GM23338 (cell line): ENCODE results near the gene CD99L2. TPM values are rescaled to one million over a fixed set of nuclear protein-coding genes. Genes with fewer than 3 reads are reported as not detected.
A peak's percentile ranks its signal among the peaks of the same experiment; 100 is the strongest.

Experiments
- ATAC-seq: fragments of 200-7000 bp; cut with Tn5 transposase; 3 replicates; pipeline ENCODE4 v1.9.1; 2020
- DNase-seq: peaks from one replicate; pipeline ENCODE4 v3.0.0-alpha.2; 2015; ENCODE audit warnings: low spot score
- H2AFZ ChIP-seq: fragments of 200-600 bp; sonication (generic); 2 replicates; pipeline ENCODE4 v1.8.0; 2016; ENCODE audit warnings: antibody characterized with exemption, mild to moderate bottlenecking, moderate library complexity
- H3F3A ChIP-seq: fragments of 200-600 bp; sonication (generic); replicated peaks from 2 replicates; pipeline ENCODE4 v1.8.0; 2017; ENCODE audit warnings: antibody characterized with exemption, mixed run types, low read depth
- H3K27ac ChIP-seq: fragments of 200-600 bp; sonication (generic); 2 replicates; pipeline ENCODE4 v1.6.1; 2016; ENCODE audit warnings: low read depth
- H3K27me3 ChIP-seq: fragments of 200-600 bp; sonication (generic); 2 replicates; pipeline ENCODE4 v1.8.0; 2016; ENCODE audit warnings: mild to moderate bottlenecking, mixed run types, moderate library complexity; ENCODE audit not compliant: insufficient read depth
- H3K36me3 ChIP-seq: fragments of 200-600 bp; sonication (generic); 2 replicates; pipeline ENCODE4 v1.8.0; 2016; ENCODE audit warnings: mild to moderate bottlenecking; ENCODE audit not compliant: insufficient read depth
- H3K4me1 ChIP-seq: fragments of 200-600 bp; sonication (generic); 2 replicates; pipeline ENCODE4 v1.8.0; 2016; ENCODE audit warnings: mild to moderate bottlenecking, moderate library complexity; ENCODE audit not compliant: insufficient read depth
- H3K4me2 ChIP-seq: fragments of 200-600 bp; sonication (generic); 2 replicates; pipeline ENCODE4 v1.7.1; 2017; ENCODE audit warnings: mixed run types
- H3K4me3 ChIP-seq: fragments of 200-600 bp; sonication (generic); 2 replicates; pipeline ENCODE4 v1.6.1; 2016; ENCODE audit warnings: mixed run types
- H3K79me2 ChIP-seq: fragments of 200-600 bp; sonication (generic); replicated peaks from 2 replicates; pipeline ENCODE4 v1.8.0; 2017; ENCODE audit warnings: mild to moderate bottlenecking; ENCODE audit not compliant: insufficient read depth
- H3K9me2 ChIP-seq: fragments of 200-600 bp; sonication (generic); 2 replicates; pipeline ENCODE4 v1.8.0; 2017; ENCODE audit not compliant: insufficient read depth
- H4K20me1 ChIP-seq: fragments of 200-600 bp; sonication (generic); replicated peaks from 2 replicates; pipeline ENCODE4 v1.8.0; 2017; ENCODE audit warnings: mild to moderate bottlenecking; ENCODE audit not compliant: insufficient read depth
- H3K27ac Mint-ChIP-seq: 2 replicates; pipeline ENCODE4 v1.8.0; 2020; ENCODE audit warnings: inconsistent platforms, mild to moderate bottlenecking, moderate library complexity, mixed read lengths
- H3K27me3 Mint-ChIP-seq: 3 replicates; pipeline ENCODE4 v1.8.0; 2022; ENCODE audit warnings: low read depth, mild to moderate bottlenecking, moderate library complexity, mixed read lengths, inconsistent platforms; ENCODE audit not compliant: insufficient read depth, poor library complexity
- H3K36me3 Mint-ChIP-seq: 3 replicates; pipeline ENCODE4 v1.8.0; 2021; ENCODE audit warnings: low read depth, mild to moderate bottlenecking, inconsistent platforms, moderate library complexity, mixed read lengths
- H3K4me1 Mint-ChIP-seq: 3 replicates; pipeline ENCODE4 v1.8.0; 2020; ENCODE audit warnings: mild to moderate bottlenecking, inconsistent platforms, mixed read lengths
- H3K4me3 Mint-ChIP-seq: 3 replicates; pipeline ENCODE4 v1.8.0; 2021; ENCODE audit warnings: moderate library complexity, mild to moderate bottlenecking, inconsistent platforms, mixed read lengths
- H3K9me3 Mint-ChIP-seq: 3 replicates; pipeline ENCODE4 v1.8.0; 2020; ENCODE audit warnings: moderate library complexity, mild to moderate bottlenecking, inconsistent platforms, mixed read lengths
- CREB1 ChIP-seq: fragments of 250-450 bp; sonication (Bioruptor Pico); IDR thresholded peaks from 2 replicates; pipeline ENCODE4 v1.5.0; 2020; ENCODE audit warnings: low read depth, mild to moderate bottlenecking, moderate library complexity
- CTCF ChIP-seq, 2 experiments: fragments of 200-600 bp in 1 of 2; sonication (generic) in 1 of 2; conservative IDR thresholded peaks; 2 replicates each; pipeline versions ENCODE4 v1.5.1 to v1.6.1; 2016 to 2017; ENCODE audit warnings: antibody characterized with exemption in 2 of 2, low read depth in 2 of 2, mild to moderate bottlenecking in 2 of 2, moderate library complexity in 1 of 2
- EZH2 ChIP-seq: fragments of 200-600 bp; sonication (generic); IDR thresholded peaks from one replicate; pipeline ENCODE4 v1.8.0; 2017; ENCODE audit warnings: antibody characterized with exemption, mild to moderate bottlenecking, low read depth; ENCODE audit not compliant: unreplicated experiment
- EZH2phosphoT487 ChIP-seq: fragments of 200-600 bp; sonication (generic); IDR thresholded peaks from one replicate; pipeline ENCODE4 v1.8.1; 2018; ENCODE audit warnings: antibody characterized with exemption; ENCODE audit not compliant: unreplicated experiment
- JUNB ChIP-seq: IDR thresholded peaks from one replicate; pipeline ENCODE4 v1.6.1; 2016; ENCODE audit warnings: antibody characterized with exemption; ENCODE audit not compliant: unreplicated experiment
- NANOG ChIP-seq: IDR thresholded peaks from 2 replicates; pipeline ENCODE4 v1.6.1; 2016; ENCODE audit warnings: antibody characterized with exemption, borderline replicate concordance
- POLR2AphosphoS5 ChIP-seq: IDR thresholded peaks from 2 replicates; pipeline ENCODE4 v1.6.1; 2016; ENCODE audit warnings: antibody characterized with exemption, low read depth
- STAT1 ChIP-seq: IDR thresholded peaks from one replicate; pipeline ENCODE4 v1.6.1; 2016; ENCODE audit warnings: antibody characterized with exemption; ENCODE audit not compliant: unreplicated experiment
- ZNF114 ChIP-seq: fragments of 250-450 bp; sonication (Bioruptor Pico); IDR thresholded peaks from 2 replicates; pipeline ENCODE4 v1.5.0; 2020; ENCODE audit warnings: mild to moderate bottlenecking, moderate library complexity
- polyA plus RNA-seq: library from polyadenylated mRNA; unstranded; fragments of >200 nt; fragmentation: Nextera tagmentation; extraction: Ambion mirVana; gene quantifications from 2 replicates; pipeline ENCODE4 v1.2.1, GENCODE V29; 2016
- total RNA-seq: library from RNA; depleted of rRNA; stranded (reverse); fragments of >200 nt; shearing (Covaris generic); gene quantifications from 2 replicates; pipeline ENCODE4 v1.2.3, GENCODE V29; 2014
- TF ChIP-seq, protein P1 (sequence below): IDR thresholded peaks from one replicate; pipeline ENCODE4 v1.6.1; 2018; ENCODE audit warnings: antibody characterized with exemption; ENCODE audit not compliant: unreplicated experiment
- TF ChIP-seq, protein P2 (sequence below): IDR thresholded peaks from 2 replicates; pipeline ENCODE4 v1.6.1; 2016; ENCODE audit warnings: antibody characterized with exemption

The CD99L2 gene
- total and polyA plus RNA-seq, 2 experiments from 2014 or later = 2.6 to 6.4 TPM

DNA sequence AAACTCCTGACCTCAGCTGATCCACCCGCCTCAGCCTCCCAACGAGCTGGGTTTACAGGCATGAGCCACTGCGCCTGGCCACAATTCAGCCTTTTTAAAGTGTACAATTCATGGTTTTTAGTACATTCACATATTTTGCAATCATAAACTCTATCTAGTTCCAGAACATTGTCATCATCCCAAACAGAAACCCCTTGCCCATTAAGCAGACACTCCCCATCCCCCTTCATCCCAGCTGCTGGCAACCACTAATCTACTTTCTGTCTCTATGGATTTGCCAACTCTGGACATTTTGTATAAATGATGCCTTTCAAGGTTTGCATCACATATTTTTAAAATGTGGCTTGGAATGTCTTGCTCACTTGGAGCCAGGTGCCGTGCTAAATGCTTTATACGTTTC lies 4.5 kb downstream of the CD99L2 start:
- peaks cover 24% of the 10 kb centered on the region for H3K79me2 ChIP-seq
- peaks cover 10% of the 10 kb centered on the region for H3K4me1 Mint-ChIP-seq
- no peak overlapping the region for H3K27ac ChIP-seq
- H3K4me2 ChIP-seq = no peak overlapping the region
- H3K36me3 Mint-ChIP-seq = peaks cover 6% of the 10 kb centered on the region; the same call in 1 of the 3 replicates
- no peaks in the 10 kb centered on the region for H3K9me2 ChIP-seq
- no peaks in the 10 kb centered on the region for H3K27me3 ChIP-seq
- TF ChIP-seq EZH2 = no peak
- TF ChIP-seq CREB1 (CRISPR knock-in tag) = no peak
- TF ChIP-seq CTCF (conservative IDR thresholded peaks at IDR 0.05; ENCODE audit: low read depth in 2 of 2) = no peak
- no peak for TF ChIP-seq EZH2phosphoT487
- H3K27me3 Mint-ChIP-seq = no peaks in the 10 kb centered on the region
- no peaks in the 10 kb centered on the region for H3F3A ChIP-seq
- ATAC-seq (no peak), DNase-seq (no peak)
- H3K9me3 Mint-ChIP-seq = no peaks in the 10 kb centered on the region
- no peak overlapping the region for H3K27ac Mint-ChIP-seq
- no peak overlapping the region for H2AFZ ChIP-seq
- H4K20me1 ChIP-seq = 0 out of 2 replicates have a peak, but pooled peaks cover 5% of the 10 kb centered on the region
- peaks cover 7% of the 10 kb centered on the region for H3K4me1 ChIP-seq
- H3K4me3 Mint-ChIP-seq = no peak overlapping the region
- H3K4me3 ChIP-seq = no peak overlapping the region
- H3K36me3 ChIP-seq = no peaks in the 10 kb centered on the region

DNA sequence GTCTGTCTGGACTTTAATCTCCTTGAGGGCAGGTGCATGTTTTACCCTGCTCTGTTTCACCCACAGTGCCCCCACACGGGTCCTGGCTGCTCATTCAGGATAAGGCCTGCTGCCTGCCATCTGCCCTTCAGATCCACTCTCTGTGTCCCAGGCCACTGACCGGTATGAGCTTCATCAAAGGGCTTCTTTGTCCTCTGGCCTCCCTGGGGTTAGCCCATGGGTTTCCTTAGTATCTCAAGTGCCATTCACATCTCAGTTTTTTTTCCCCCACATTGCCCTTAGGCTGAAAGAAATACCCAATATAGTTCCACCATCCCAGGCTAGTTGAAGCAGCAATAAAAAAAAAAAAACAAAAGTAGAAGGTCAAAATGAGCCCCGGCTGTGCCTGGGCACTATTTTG lies 9.3 kb downstream of the CD99L2 start:
- no peak overlapping the region for H3K27ac ChIP-seq
- DNase-seq = no peak
- H3K27me3 ChIP-seq = no peaks in the 10 kb centered on the region
- Mint-ChIP-seq H3K9me3 (no peaks in the 10 kb centered on the region), H3K27ac (no peak overlapping the region), H3K27me3 (no peaks in the 10 kb centered on the region), H3K36me3 (no peaks in the 10 kb centered on the region; the same call in 2 of the 3 replicates), H3K4me1 (no peaks in the 10 kb centered on the region), H3K4me3 (no peak overlapping the region)
- no peak overlapping the region for H2AFZ ChIP-seq
- H3K4me2 ChIP-seq = no peak overlapping the region
- no peaks in the 10 kb centered on the region for H4K20me1 ChIP-seq
- no peaks in the 10 kb centered on the region for H3K36me3 ChIP-seq
- no peak overlapping the region for H3K4me3 ChIP-seq
- no peaks in the 10 kb centered on the region for H3F3A ChIP-seq
- peaks cover 38% of the 10 kb centered on the region for H3K79me2 ChIP-seq
- H3K9me2 ChIP-seq = no peaks in the 10 kb centered on the region
- peak; percentile 46; the same call in 2 of the 3 replicates for ATAC-seq
- H3K4me1 ChIP-seq = no peaks in the 10 kb centered on the region; the same call in 1 of the 2 replicates
- TF ChIP-seq POLR2AphosphoS5 (no peak), STAT1 (no peak), ZNF114 (CRISPR knock-in tag) (no peak), CREB1 (CRISPR knock-in tag) (no peak), JUNB (no peak), NANOG (no peak), EZH2phosphoT487 (no peak)
- TF ChIP-seq, protein P1, sequence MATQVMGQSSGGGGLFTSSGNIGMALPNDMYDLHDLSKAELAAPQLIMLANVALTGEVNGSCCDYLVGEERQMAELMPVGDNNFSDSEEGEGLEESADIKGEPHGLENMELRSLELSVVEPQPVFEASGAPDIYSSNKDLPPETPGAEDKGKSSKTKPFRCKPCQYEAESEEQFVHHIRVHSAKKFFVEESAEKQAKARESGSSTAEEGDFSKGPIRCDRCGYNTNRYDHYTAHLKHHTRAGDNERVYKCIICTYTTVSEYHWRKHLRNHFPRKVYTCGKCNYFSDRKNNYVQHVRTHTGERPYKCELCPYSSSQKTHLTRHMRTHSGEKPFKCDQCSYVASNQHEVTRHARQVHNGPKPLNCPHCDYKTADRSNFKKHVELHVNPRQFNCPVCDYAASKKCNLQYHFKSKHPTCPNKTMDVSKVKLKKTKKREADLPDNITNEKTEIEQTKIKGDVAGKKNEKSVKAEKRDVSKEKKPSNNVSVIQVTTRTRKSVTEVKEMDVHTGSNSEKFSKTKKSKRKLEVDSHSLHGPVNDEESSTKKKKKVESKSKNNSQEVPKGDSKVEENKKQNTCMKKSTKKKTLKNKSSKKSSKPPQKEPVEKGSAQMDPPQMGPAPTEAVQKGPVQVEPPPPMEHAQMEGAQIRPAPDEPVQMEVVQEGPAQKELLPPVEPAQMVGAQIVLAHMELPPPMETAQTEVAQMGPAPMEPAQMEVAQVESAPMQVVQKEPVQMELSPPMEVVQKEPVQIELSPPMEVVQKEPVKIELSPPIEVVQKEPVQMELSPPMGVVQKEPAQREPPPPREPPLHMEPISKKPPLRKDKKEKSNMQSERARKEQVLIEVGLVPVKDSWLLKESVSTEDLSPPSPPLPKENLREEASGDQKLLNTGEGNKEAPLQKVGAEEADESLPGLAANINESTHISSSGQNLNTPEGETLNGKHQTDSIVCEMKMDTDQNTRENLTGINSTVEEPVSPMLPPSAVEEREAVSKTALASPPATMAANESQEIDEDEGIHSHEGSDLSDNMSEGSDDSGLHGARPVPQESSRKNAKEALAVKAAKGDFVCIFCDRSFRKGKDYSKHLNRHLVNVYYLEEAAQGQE = no peak
- TF ChIP-seq, protein P2, sequence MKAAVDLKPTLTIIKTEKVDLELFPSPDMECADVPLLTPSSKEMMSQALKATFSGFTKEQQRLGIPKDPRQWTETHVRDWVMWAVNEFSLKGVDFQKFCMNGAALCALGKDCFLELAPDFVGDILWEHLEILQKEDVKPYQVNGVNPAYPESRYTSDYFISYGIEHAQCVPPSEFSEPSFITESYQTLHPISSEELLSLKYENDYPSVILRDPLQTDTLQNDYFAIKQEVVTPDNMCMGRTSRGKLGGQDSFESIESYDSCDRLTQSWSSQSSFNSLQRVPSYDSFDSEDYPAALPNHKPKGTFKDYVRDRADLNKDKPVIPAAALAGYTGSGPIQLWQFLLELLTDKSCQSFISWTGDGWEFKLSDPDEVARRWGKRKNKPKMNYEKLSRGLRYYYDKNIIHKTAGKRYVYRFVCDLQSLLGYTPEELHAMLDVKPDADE = no peak
